GM19043 (cell line): ENCODE data around the gene VAT1.

ENCODE experiments used
- ATAC-seq: cut with Tn5 transposase; IDR thresholded peaks from one replicate; pipeline ENCODE4 v1.9.1; 2021; ENCODE audit warnings: low read depth; ENCODE audit not compliant: unreplicated experiment

Gene VAT1

DNA sequence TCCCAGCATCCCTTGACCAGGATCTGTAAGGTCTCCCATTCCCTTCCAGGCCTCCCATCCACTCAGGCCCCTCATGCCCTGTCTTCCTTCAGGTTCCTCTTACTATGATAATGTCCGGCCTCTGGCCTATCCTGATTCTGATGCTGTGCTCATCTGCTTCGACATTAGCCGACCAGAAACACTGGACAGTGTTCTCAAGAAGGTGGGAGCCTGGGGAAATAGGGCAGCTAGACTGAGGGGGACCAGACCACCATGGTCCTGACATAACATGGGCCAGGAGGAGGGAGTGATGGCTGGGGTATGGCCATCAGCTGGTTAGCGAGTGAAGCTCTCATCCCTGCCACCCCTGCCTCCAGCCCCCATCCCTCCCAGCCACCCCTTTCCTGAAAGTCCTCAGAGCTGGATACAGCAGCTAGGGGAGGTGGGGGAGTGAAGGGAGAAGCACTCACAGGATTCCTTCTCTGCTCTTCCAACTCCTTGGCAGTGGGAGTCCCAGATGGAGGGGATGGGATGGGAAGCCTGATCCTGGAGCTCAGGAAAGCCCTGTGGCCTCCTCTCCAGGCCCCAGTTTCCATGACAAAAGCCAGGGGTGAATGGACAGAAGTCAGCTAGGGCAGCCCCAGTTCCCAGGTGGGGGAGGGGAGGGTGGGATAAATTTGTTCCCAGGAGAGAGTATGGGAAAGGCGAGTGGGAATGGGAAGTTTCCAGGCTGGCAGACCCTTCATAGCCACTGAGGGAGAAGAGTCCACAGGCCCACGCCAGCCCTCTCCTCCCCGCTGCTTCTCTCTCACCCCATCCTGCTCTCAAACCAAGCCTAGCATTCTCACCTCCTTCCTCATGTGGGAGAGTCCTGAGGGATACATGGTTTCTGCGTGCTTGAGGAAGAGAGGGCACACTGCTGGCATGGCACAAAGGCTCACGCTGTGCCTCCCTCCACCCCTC, 5.2 kb upstream of the VAT1 start:
- ATAC-seq, result no peak

GRCh38 chr17:43026595-43026994, 4.4 kb upstream of the VAT1 start:
- no peak for ATAC-seq

DNA sequence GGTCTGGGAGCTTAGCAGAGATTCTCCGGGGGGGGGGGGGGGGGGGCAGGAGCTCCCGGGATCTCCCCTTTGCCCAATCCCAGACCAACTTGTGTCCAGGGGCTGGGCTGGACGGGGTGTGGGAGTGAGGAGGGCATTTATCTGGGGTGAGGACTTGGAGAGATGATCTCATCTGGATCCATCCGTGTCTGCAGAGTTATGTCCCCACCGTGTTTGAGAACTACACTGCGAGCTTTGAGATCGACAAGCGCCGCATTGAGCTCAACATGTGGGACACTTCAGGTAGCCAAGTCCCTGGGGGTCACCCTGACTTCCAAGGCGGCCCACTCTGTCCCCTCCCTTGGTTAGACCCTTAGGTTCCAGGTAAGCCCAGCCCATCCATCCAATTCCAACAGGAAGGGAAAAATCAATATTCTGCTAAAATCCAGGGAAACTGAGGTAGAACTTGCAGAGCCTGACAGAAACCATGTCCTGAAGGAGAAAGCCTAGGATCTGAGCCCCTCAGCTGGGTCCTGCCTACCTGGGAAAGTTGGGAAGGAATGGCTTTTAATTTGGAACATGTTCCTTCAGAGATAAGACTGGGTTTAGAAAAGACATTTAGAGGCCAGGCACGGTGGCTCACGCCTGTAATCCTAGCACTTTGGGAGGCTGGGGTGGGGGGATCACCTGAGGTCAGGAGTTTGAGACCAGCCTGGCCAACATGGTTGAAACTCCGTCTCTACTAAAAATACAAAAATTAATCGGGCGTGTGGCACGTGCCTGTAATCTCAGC, 3.8 kb upstream of the VAT1 start:
- no peak for ATAC-seq

GRCh38 chr17:43025290-43025657, 3.1 kb upstream of the VAT1 start:
- ATAC-seq, result no peak

- ATAC-seq, result peak; percentile 46
These were observed 2.5 kb upstream of the VAT1 start, which contains the start of gene RND2 for GRCh38 chr17:43024407-43025289. Gene RND2, plus strand, starts transcription at chr17:43025231. Its CDS starts 117 bp downstream, at chr17:43025348.

DNA sequence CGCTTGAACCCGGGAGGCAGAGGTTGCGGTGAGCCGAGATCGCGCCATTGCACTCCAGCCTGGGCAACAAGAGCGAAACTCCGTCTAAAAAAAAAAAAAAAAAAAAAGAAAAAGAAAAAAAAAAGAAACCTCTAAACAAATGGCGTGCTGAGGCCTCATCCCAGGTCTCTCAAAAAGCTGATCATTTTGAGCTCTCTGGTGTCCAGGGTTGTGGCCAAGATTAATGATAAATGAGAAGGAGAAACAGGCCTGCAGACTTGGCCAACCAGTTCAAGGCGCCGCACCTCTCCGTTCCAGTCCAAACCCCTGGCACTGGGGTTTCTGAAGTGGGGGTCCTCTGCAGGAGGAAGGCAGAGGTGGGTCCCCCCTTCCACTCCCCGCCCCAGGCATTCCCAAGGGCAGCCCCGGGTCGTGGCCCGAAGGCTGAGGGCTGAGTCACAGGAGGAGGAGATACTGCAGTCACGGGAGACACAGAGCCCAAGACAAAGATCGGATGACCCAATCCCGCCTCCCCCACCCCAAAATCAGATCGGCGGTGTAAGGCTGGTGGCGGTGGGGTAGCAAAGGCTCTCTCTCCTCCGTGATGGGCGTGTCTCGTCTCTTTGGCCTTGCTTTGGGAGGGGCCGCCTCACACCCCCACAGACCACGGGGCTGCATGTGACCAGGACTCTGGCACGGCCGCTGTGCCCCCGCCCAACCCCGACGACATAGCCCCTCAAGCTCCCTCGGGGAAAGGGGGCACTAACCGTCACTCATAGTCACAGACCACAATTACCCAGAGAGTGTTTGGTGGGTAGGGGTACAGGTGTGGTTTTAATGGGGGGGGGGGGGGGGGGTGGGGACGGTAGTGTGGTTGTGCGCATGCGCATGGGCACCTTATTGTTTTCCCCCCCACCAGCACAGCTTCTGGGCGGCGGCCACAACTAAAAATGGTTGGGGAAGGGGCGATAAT, 1.1 kb downstream of the VAT1 start:
- ATAC-seq, result no peak

DNA sequence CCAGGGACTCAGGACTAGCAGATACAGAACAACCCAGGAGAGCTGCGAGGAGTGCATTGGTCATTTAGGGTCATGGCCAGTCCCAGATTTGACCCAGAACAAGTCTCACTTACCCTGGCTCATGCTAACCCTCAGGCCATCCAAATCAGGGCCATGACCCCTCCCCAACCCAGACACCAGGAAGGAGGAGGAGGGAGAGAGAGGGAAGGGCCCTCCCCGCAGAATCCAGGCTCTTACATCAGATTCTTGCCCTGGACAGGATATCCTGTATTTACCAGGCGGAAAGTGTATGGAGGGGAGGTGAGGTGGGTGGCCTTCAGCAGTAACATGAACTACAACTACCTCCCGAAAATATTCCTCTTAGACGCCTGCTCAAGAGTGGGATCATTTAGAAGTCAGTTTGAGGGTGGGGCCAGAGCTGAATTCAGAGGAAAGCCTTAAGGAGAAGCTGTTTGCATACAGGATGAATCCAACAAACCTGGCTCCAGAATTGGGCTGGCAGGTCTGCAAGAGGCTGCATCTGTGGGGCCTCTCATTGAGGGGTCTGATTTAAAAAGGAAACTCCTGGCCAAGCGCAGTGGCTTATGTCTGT, 2.1 kb downstream of the VAT1 start:
- ATAC-seq, result no peak

- no peak for ATAC-seq
These were observed 2.8 kb downstream of the VAT1 start for GRCh38 chr17:43019418-43019817.

DNA sequence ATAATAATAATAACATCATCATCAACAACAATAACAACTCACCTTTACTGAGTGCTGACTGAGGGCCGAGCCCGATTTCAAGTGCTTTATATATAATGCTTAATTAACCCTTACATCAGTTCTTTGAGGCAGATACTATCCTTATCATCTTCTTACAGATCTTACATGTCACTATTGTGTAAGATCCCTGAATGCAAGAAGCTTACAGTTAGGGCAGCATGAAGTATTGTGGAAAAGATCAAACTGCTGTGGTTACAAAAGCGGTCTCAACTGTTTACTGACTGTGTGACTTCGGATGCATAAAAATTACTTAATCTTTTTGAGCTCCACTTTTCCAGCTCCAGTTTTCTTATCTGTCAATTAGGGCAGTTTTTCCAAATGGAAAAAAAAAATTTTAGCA, 3.3 kb downstream of the VAT1 start:
- no peak for ATAC-seq

DNA sequence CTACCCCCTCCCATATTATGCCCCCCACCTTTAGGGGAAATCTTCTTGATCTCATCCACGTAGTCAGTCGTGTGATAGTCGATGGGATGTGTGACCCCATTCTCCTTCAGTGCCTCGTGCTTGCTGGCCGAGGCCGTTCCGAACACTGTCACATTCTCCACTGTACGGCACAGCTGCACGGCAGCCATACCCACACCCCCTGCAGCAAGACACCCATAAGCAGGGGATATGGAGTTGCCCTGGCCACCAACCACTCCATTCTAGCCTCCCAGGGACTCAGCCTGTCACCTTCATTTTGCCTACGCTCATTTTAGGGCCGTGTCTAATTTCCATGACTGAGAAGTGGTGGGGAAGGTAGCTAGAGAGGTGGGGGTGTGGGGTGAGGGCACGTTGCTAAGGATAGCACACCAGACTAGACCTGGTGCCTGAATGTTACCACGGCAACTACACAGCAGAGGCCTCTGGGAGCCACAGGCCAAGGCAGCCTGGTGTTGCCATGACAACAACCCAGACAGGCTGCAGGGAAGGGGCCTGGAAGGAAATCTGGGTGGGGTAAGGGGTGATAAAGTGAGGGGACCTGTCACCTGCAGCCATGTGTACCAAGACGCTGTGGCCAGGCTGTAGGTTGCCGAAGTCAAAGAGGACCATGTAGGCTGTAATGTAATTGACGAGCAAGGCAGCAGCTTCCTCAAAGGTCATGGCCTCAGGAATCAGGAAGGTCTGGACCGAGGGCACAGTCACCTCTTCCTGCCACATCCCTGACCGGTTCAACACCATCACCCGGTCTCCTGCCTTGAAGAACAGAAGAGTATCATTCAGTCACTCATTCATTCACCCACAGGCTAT, 4.0 kb downstream of the VAT1 start:
- no peak for ATAC-seq

GRCh38 chr17:43016216-43016615, 6.0 kb downstream of the VAT1 start:
- no peak for ATAC-seq

- ATAC-seq, result no peak
These were observed 6.6 kb downstream of the VAT1 start for GRCh38 chr17:43015579-43015978.

- ATAC-seq, result no peak
These were observed 7.3 kb downstream of the VAT1 start for GRCh38 chr17:43014649-43015542.

GRCh38 chr17:43014020-43014648, 8.1 kb downstream of the VAT1 start:
- ATAC-seq, result no peak

GRCh38 chr17:43013296-43013695, 8.9 kb downstream of the VAT1 start:
- ATAC-seq, result no peak

DNA sequence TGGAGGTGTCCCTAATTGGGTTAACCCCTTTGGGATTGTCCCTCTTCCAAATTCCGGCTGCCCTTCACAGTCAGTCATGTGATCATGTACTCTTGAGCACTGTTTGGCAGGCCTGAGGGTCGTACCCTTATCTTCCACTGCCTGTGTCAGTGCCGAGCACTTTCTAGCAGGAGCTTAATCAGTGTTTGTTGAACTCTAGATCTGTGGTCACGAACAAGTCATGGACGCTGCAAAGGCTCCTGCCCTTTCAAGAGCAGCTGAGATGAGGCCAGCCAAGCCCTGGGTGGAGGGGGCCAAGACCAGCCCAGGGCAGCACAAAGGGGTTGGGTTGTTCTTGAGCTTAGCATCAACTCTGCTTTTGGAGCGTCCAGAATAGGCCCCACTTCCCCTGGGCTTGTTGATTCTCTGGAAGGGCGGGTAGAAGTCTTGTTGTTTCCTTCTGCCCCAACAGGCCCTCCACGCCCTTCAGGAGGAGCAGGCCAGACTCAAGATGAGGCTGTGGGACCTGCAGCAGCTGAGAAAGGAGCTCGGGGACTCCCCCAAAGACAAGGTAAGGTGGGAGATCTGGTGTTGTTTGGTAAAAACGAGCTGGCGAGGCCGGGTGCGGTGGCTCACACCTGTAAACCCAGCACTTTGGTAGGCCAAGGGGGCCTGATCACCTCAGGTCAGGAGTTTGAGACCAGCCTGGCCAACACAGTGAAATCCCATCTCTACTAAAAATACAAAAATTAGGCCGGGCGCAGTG, 10.3 kb downstream of the VAT1 start:
- ATAC-seq, result no peak
